Neural progenitor cell (in vitro differentiated cells): ENCODE data around the gene AP4E1.
"Not testable (repeated sequence)": the region's sequence is repeated elsewhere in the genome, so short reads cannot be mapped to it uniquely, and the experiment has no call there.

Source experiments
- EZH2phosphoT487 ChIP-seq: fragments of 200-600 bp; sonication (generic); IDR thresholded peaks from 2 replicates; pipeline ENCODE4 v1.6.1; 2017; ENCODE audit warnings: antibody characterized with exemption
- TF ChIP-seq, protein P1 (sequence below): fragments of 200-600 bp; sonication (generic); IDR thresholded peaks from 2 replicates; pipeline ENCODE4 v1.5.1; 2017; ENCODE audit warnings: antibody characterized with exemption, mild to moderate bottlenecking

DNA sequence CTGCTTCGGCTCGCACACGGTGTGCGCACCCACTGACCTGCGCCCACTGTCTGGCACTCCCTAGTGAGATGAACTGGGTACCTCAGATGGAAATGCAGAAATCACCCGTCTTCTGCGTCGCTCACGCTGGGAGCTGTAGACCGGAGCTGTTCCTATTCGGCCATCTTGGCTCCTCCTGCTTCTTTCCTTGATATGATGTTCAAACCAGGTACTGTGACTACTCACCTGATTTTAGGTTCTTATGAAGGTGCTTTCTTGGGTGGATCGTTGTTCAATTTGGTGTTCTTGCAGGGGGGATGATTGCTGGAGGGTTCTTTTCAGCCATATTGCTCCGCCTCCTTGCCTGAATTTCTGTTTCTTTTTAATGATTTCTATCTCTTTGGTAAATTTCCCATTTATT, 129.0 kb downstream of the AP4E1 start:
- TF ChIP-seq, protein P1, sequence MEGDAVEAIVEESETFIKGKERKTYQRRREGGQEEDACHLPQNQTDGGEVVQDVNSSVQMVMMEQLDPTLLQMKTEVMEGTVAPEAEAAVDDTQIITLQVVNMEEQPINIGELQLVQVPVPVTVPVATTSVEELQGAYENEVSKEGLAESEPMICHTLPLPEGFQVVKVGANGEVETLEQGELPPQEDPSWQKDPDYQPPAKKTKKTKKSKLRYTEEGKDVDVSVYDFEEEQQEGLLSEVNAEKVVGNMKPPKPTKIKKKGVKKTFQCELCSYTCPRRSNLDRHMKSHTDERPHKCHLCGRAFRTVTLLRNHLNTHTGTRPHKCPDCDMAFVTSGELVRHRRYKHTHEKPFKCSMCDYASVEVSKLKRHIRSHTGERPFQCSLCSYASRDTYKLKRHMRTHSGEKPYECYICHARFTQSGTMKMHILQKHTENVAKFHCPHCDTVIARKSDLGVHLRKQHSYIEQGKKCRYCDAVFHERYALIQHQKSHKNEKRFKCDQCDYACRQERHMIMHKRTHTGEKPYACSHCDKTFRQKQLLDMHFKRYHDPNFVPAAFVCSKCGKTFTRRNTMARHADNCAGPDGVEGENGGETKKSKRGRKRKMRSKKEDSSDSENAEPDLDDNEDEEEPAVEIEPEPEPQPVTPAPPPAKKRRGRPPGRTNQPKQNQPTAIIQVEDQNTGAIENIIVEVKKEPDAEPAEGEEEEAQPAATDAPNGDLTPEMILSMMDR, result not testable (repeated sequence)
- not testable (repeated sequence) for TF ChIP-seq EZH2phosphoT487
